K562 (cell line): ENCODE measurements around the gene LIN28A. TPM values are rescaled to one million over a fixed set of nuclear protein-coding genes. Genes with fewer than 3 reads are reported as not detected.

Source experiments
- ELK1 ChIP-seq: sonication (generic); formaldehyde crosslinking; IDR thresholded peaks from 2 replicates; pipeline ENCODE4 v1.8.1; 2022; ENCODE audit warnings: missing genetic modification reagents
- HMGN3 ChIP-seq: IDR thresholded peaks from 2 replicates; pipeline ENCODE4 v1.6.1; 2011; ENCODE audit warnings: borderline replicate concordance, low read depth, mild to moderate bottlenecking, mixed read lengths, low read length; ENCODE audit not compliant: insufficient read length; ENCODE audit errors: extremely low read depth
- MCM3 ChIP-seq: fragments of 450-650 bp; IDR thresholded peaks from 2 replicates; pipeline ENCODE4 v1.6.1; 2016
- MYC ChIP-seq, 2 experiments: fragments of 250-450 bp in 1 of 2; sonication (Bioruptor Pico) in 1 of 2; IDR thresholded peaks; 2 replicates each; pipeline versions ENCODE4 v1.5.1 to v1.6.1; 2012 to 2021; ENCODE audit warnings: low read depth in 2 of 2, borderline replicate concordance in 1 of 2, improper control_type of control experiment in 1 of 2, low read length in 1 of 2, mild to moderate bottlenecking in 1 of 2, moderate library complexity in 1 of 2
- POLR3A ChIP-seq: IDR thresholded peaks from 2 replicates; pipeline ENCODE4 v1.6.1; 2011; ENCODE audit warnings: borderline replicate concordance, mild to moderate bottlenecking, moderate library complexity; ENCODE audit not compliant: insufficient read length, insufficient read depth; ENCODE audit errors: extremely low read depth
- STAT5A ChIP-seq: IDR thresholded peaks from 2 replicates; pipeline ENCODE4 v1.6.1; 2012; ENCODE audit warnings: low read length, inconsistent platforms, borderline replicate concordance
- ZNF224 ChIP-seq: sonication (generic); formaldehyde crosslinking; IDR thresholded peaks from 2 replicates; pipeline ENCODE4 v1.8.0; 2022; ENCODE audit warnings: mild to moderate bottlenecking, missing genetic modification reagents
- ZNF584 ChIP-seq: fragments of 200-800 bp; sonication (Bioruptor generic); IDR thresholded peaks from 2 replicates; pipeline ENCODE4 v1.6.1; 2016; ENCODE audit warnings: low read depth, mild to moderate bottlenecking, missing genetic modification characterization, missing compliant biosample characterization
- ZNF609 ChIP-seq: sonication (generic); formaldehyde crosslinking; IDR thresholded peaks from 2 replicates; pipeline ENCODE4 v1.8.1; 2023; ENCODE audit warnings: missing genetic modification reagents, mild to moderate bottlenecking, borderline replicate concordance
- ZNF785 ChIP-seq: fragments of 250-450 bp; sonication (Bioruptor Pico); IDR thresholded peaks from 2 replicates; pipeline ENCODE4 v1.4.0; 2020; ENCODE audit warnings: mild to moderate bottlenecking
- polyA plus RNA-seq, 8 experiments: library from polyadenylated mRNA; depleted of rRNA in 4 of 8; stranded (reverse) in 5 of 8; unstranded in 3 of 8; fragments of >200 nt; fragmentation: Nextera tagmentation in 2 of 8; fragmentation: Illumina TruSeq in 1 of 8; extraction: Ambion mirVana in 2 of 8; extraction: Trizol in 1 of 8; gene quantifications; 2 replicates each; pipeline versions ENCODE4 v1.2.1 to v1.2.3, GENCODE V29; 2011 to 2014; ENCODE audit warnings: inconsistent platforms in 1 of 8, missing spikeins in 1 of 8
- total RNA-seq, 7 experiments: library from RNA; depleted of rRNA in 6 of 7; stranded (reverse); fragments of >200 nt in 6 of 7; fragmentation: Illumina TruSeq in 2 of 7; extraction: Trizol in 2 of 7; gene quantifications; 2 replicates each; pipeline versions ENCODE4 v1.2.1 to v1.2.3, GENCODE V29; 2011 to 2021; ENCODE audit warnings: low replicate concordance in 1 of 7

LIN28A gene
- total and polyA plus RNA-seq, 9 of the 15 experiments (the other 6 are each of a cell fraction or from before 2014, with no cell fraction given) = 0.80 to 5.4 (median 3.9) TPM

GRCh38 chr1:26364956-26365355, 45.7 kb upstream of the LIN28A start (continued):
- TF ChIP-seq ZNF609 (CRISPR knock-in tag) (no peak), POLR3A (no peak), HMGN3 (no peak), MYC (IDR thresholded peaks at IDR 0.05; ENCODE audit: low read depth, low read length) (no peak), MYC (CRISPR knock-in tag; IDR thresholded peaks at IDR 0.05; ENCODE audit: borderline replicate concordance, low read depth) (no peak), STAT5A (no peak), ZNF584 (CRISPR knock-in tag) (no peak), ELK1 (CRISPR knock-in tag) (no peak), ZNF224 (no peak), ZNF785 (CRISPR knock-in tag) (no peak), MCM3 (no peak)
